ENCODE measurements around the gene ZNF511. TPM values are rescaled to one million over a fixed set of nuclear protein-coding genes. Genes with fewer than 3 reads are reported as not detected.

ZNF511 gene
- total RNA-seq, 1 experiment from 2014 or later: 89.4 TPM

- no peak overlapping the region for H4K5ac ChIP-seq (ENCODE audit: insufficient read length, low read depth, low read length)
- WGBS (ENCODE audit: extremely low coverage, insufficient read length, low lambda C conversion rate): no CpG with 5 or more reads among the region's 3 CpGs
- no peak overlapping the region for H4K91ac ChIP-seq (ENCODE audit: insufficient read length, low read depth, low read length)
- Mint-ChIP-seq H3K27ac (no peak overlapping the region), H3K9me3 (no peaks in the 10 kb centered on the region), H3K36me3 (ENCODE audit: insufficient read depth in 1 of 3, low read depth in 3 of 3) (peaks cover 0 to 3% (median 3%) of the 10 kb centered on the region in 3 experiments; a peak in 1 of 7 replicates), H3K4me1 (peaks cover 2 to 3% of the 10 kb centered on the region in 2 experiments; a peak in 1 of 4 replicates), H3K4me3 (peak overlapping the region; percentile 50 to 68), H3K27me3 (ENCODE audit: low read depth) (peaks cover 24% of the 10 kb centered on the region)
- no peak overlapping the region for H3K4me2 ChIP-seq (ENCODE audit: insufficient read depth, insufficient read length, low read length)
- H2BK12ac ChIP-seq (ENCODE audit: insufficient read length, low read depth, low read length): no peak overlapping the region
- H2AK5ac ChIP-seq (ENCODE audit: insufficient read length, low read length): no peak overlapping the region
- H4K20me1 ChIP-seq (ENCODE audit: control insufficient read depth, insufficient read depth, insufficient read length): no peaks in the 10 kb centered on the region
- no peak overlapping the region for H3K14ac ChIP-seq (ENCODE audit: insufficient read depth, low read length)
- H3K9ac ChIP-seq (ENCODE audit: extremely low read depth, insufficient read length, low read length): no peak overlapping the region
- H3K23ac ChIP-seq (ENCODE audit: insufficient read length, low read depth, low read length): no peak overlapping the region
- H3K18ac ChIP-seq (ENCODE audit: insufficient read length, low read depth, low read length): no peak overlapping the region
- no peak overlapping the region for H2BK120ac ChIP-seq (ENCODE audit: low read depth, low read length, poor library complexity, severe bottlenecking)
- H4K8ac ChIP-seq (replicated peaks; ENCODE audit: insufficient read length, low read depth, low read length): no peak overlapping the region
- H2AFZ ChIP-seq (ENCODE audit: low read length): no peak overlapping the region
- no peaks in the 10 kb centered on the region; the same call in 1 of the 2 replicates for H3K27me3 ChIP-seq (ENCODE audit: insufficient read depth, low read length)
- H3T11ph ChIP-seq (ENCODE audit: low read length): no peak overlapping the region
- no peaks in the 10 kb centered on the region for H3K9me3 ChIP-seq (ENCODE audit: control insufficient read depth, low read depth, low read length)
- H3K4me1 ChIP-seq (ENCODE audit: insufficient read depth, low read length): no peaks in the 10 kb centered on the region
- H2BK5ac ChIP-seq (ENCODE audit: insufficient read length, low read length): no peak overlapping the region
- no peaks in the 10 kb centered on the region for H3K79me1 ChIP-seq (ENCODE audit: insufficient read depth, low read depth, low read length, poor library complexity, severe bottlenecking)
- TF ChIP-seq CTCF (conservative IDR thresholded peaks at IDR 0.05): no peak
- H3K27ac ChIP-seq (ENCODE audit: insufficient read length, low read depth, low read length): no peak overlapping the region
- no peak overlapping the region for H3K56ac ChIP-seq (ENCODE audit: insufficient read length, low read depth, low read length)
- no peak overlapping the region for H2BK20ac ChIP-seq (ENCODE audit: low read depth, low read length, poor library complexity, severe bottlenecking)
- no peaks in the 10 kb centered on the region for H3K23me2 ChIP-seq (ENCODE audit: insufficient read length, low read depth, low read length, poor library complexity, severe bottlenecking)
- H3K4ac ChIP-seq (ENCODE audit: low read depth, low read length): no peak overlapping the region
- H3K79me2 ChIP-seq (ENCODE audit: insufficient read depth, low read length): no peaks in the 10 kb centered on the region
- no peak overlapping the region for H2BK15ac ChIP-seq (ENCODE audit: low read depth, low read length)
- no peak for DNase-seq
Observed at GRCh38 chr10:133355991-133356390, 47.3 kb downstream of the ZNF511 start.
